Panc1 (cell line): ENCODE results near the gene ZNF503. TPM values are rescaled to one million over a fixed set of nuclear protein-coding genes. Genes with fewer than 3 reads are reported as not detected.
A peak's percentile ranks its signal among the peaks of the same experiment; 100 is the strongest.

Experiments
- ATAC-seq: fragments of 200-7000 bp; cut with Tn5 transposase; 2 replicates; pipeline ENCODE4 v1.9.1; 2020; ENCODE audit warnings: mild to moderate bottlenecking, moderate library complexity
- BruUV-seq: library from RNA; stranded (reverse); fragments of 400-500 nt; replicated peaks from 2 replicates; lab custom pipeline; 2021; lab: Mats Ljungman, UMichigan
- CTCF ChIA-PET: fragments of 300-600 bp; sonication (Branson Sonifier 250); formaldehyde crosslinking; loops from one replicate; lab custom pipeline; 2022; ENCODE audit warnings: antibody characterized with exemption; lab: Charles Lee
- POLR2A ChIA-PET: fragments of 300-600 bp; sonication (Branson Sonifier 250); formaldehyde crosslinking; loops from one replicate; lab custom pipeline; 2022; ENCODE audit warnings: antibody characterized with exemption; lab: Charles Lee
- DNase-seq: peaks from one replicate; pipeline ENCODE4 v3.0.0-alpha.2; 2010; ENCODE audit warnings: low read depth, low spot score
- H3K27ac ChIP-seq: 2 replicates; pipeline ENCODE4 v1.5.1; 2011; ENCODE audit warnings: mild to moderate bottlenecking, low read length, inconsistent platforms
- H3K27me3 ChIP-seq: fragments of 200-500 bp; sonication (Bioruptor generic); 2 replicates; pipeline ENCODE4 v1.6.0; 2014; ENCODE audit warnings: low read length, inconsistent platforms; ENCODE audit not compliant: control insufficient read depth, insufficient read depth
- H3K36me3 ChIP-seq: fragments of 200-500 bp; sonication (Bioruptor generic); 2 replicates; pipeline ENCODE4 v1.5.1; 2014; ENCODE audit warnings: inconsistent platforms, mild to moderate bottlenecking, low read length, moderate library complexity; ENCODE audit not compliant: control insufficient read depth, insufficient read depth
- H3K4me1 ChIP-seq: 2 replicates; pipeline ENCODE4 v1.5.1; 2011; ENCODE audit warnings: inconsistent platforms, mild to moderate bottlenecking, low read length, moderate library complexity; ENCODE audit not compliant: control insufficient read depth, insufficient read depth
- H3K4me3 ChIP-seq, 2 experiments: 2 replicates each; pipeline ENCODE4 v1.5.1; 2011 to 2012; ENCODE audit warnings: low read depth in 2 of 2, low read length in 2 of 2, mild to moderate bottlenecking in 2 of 2, inconsistent platforms in 1 of 2, moderate library complexity in 1 of 2
- H3K9me3 ChIP-seq: fragments of 200-500 bp; sonication (Bioruptor generic); 2 replicates; pipeline ENCODE4 v1.5.1; 2014; ENCODE audit warnings: low read depth, mild to moderate bottlenecking, inconsistent platforms, low read length, moderate library complexity; ENCODE audit not compliant: control insufficient read depth, insufficient read depth
- POLR2AphosphoS5 ChIP-seq: IDR thresholded peaks from 2 replicates; pipeline ENCODE4 v1.6.1; 2012; ENCODE audit warnings: mild to moderate bottlenecking, low read depth, low read length, moderate library complexity
- SIN3A ChIP-seq: IDR thresholded peaks from 2 replicates; pipeline ENCODE4 v1.6.1; 2012; ENCODE audit warnings: low read depth, mild to moderate bottlenecking, low read length, moderate library complexity, borderline replicate concordance; ENCODE audit not compliant: insufficient read depth
- TCF7L2 ChIP-seq: IDR thresholded peaks from 2 replicates; pipeline ENCODE4 v1.6.1; 2011; ENCODE audit warnings: mild to moderate bottlenecking, low read depth, low read length, inconsistent platforms
- in situ Hi-C: cut with HindIII; loops from 2 replicates; pipeline ENCODE4 v1.10.0; 2016; ENCODE audit warnings: low sequenced_read_pairs, low pct_unique_long_range_greater_than_20kb
- intact Hi-C: fragments of 100-400 bp; cut with micrococcal nuclease; formaldehyde crosslinking; loops from one replicate; pipeline ENCODE4 v1.10.0; 2022; ENCODE audit not compliant: unreplicated experiment
- total RNA-seq: library from RNA; stranded (reverse); gene quantifications from one replicate; pipeline ENCODE4 v1.2.1, GENCODE V29; 2021; ENCODE audit not compliant: unreplicated experiment
- TF ChIP-seq, protein P1 (sequence below): fragments of 450-650 bp; IDR thresholded peaks from 2 replicates; pipeline ENCODE4 v1.5.1; 2017; ENCODE audit warnings: mild to moderate bottlenecking
- TF ChIP-seq, protein P2 (sequence below), 2 experiments: IDR thresholded peaks; 2 replicates each; pipeline ENCODE4 v1.6.1; 2011 to 2012; ENCODE audit warnings: low read depth in 2 of 2, control low read depth in 1 of 2, low read length in 1 of 2, mild to moderate bottlenecking in 1 of 2, moderate library complexity in 1 of 2; ENCODE audit not compliant: insufficient read depth in 1 of 2

ZNF503 gene
- total RNA-seq, 1 experiment from 2014 or later, result 10.4 TPM

DNA sequence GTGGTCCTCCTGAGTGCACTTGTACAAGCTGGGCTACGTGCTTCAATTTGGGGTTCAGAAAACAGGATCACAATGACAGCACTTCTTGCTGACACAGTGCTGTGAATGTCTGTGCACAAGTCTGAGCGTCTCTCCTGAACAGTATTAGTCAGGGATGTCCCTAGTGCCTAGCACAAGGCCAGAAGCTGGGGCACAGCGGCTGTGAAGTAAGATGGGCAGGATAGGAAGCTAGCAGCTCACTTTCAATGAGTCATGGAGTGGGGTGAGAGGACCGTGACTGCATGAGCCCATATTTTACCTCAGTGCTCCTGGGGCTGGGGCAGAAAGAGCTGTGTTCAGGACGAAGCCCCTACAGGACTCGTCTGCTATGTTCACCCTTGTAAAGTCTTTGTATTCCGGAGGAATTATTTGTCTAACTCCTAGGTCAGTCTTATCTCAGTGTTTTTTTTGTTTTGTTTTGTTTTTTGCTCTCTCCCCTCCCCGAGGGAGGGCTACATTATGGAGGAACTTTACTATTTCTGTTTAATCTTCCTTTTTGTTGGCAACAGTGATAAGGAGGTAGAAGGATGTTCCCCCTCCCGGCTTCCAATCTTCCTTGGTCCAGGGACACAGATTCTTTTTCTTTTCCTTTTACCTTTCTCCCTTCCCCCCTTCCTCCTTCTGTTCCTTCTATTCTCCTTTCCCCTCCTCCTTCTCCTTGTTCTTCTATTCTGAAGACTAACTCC lies 27.0 kb upstream of the ZNF503 start:
- ChIA-PET CTCF (no interaction called here), POLR2A (no interaction called here)
- Histone ChIP-seq H3K27me3 (peaks cover 17% of the 10 kb centered on the region), H3K9me3 (no peaks in the 10 kb centered on the region), H3K27ac (no peak overlapping the region), H3K36me3 (no peaks in the 10 kb centered on the region), H3K4me1 (0 out of 2 replicates have a peak, but pooled peaks cover 3% of the 10 kb centered on the region), H3K4me3 (no peak overlapping the region)
- ATAC-seq (peak; percentile 50; the same call in 1 of the 2 replicates), DNase-seq (no peak)
- TF ChIP-seq, protein P1, sequence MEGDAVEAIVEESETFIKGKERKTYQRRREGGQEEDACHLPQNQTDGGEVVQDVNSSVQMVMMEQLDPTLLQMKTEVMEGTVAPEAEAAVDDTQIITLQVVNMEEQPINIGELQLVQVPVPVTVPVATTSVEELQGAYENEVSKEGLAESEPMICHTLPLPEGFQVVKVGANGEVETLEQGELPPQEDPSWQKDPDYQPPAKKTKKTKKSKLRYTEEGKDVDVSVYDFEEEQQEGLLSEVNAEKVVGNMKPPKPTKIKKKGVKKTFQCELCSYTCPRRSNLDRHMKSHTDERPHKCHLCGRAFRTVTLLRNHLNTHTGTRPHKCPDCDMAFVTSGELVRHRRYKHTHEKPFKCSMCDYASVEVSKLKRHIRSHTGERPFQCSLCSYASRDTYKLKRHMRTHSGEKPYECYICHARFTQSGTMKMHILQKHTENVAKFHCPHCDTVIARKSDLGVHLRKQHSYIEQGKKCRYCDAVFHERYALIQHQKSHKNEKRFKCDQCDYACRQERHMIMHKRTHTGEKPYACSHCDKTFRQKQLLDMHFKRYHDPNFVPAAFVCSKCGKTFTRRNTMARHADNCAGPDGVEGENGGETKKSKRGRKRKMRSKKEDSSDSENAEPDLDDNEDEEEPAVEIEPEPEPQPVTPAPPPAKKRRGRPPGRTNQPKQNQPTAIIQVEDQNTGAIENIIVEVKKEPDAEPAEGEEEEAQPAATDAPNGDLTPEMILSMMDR, result no peak
- TF ChIP-seq TCF7L2 (no peak), SIN3A (no peak), POLR2AphosphoS5 (no peak)
- TF ChIP-seq, protein P2, sequence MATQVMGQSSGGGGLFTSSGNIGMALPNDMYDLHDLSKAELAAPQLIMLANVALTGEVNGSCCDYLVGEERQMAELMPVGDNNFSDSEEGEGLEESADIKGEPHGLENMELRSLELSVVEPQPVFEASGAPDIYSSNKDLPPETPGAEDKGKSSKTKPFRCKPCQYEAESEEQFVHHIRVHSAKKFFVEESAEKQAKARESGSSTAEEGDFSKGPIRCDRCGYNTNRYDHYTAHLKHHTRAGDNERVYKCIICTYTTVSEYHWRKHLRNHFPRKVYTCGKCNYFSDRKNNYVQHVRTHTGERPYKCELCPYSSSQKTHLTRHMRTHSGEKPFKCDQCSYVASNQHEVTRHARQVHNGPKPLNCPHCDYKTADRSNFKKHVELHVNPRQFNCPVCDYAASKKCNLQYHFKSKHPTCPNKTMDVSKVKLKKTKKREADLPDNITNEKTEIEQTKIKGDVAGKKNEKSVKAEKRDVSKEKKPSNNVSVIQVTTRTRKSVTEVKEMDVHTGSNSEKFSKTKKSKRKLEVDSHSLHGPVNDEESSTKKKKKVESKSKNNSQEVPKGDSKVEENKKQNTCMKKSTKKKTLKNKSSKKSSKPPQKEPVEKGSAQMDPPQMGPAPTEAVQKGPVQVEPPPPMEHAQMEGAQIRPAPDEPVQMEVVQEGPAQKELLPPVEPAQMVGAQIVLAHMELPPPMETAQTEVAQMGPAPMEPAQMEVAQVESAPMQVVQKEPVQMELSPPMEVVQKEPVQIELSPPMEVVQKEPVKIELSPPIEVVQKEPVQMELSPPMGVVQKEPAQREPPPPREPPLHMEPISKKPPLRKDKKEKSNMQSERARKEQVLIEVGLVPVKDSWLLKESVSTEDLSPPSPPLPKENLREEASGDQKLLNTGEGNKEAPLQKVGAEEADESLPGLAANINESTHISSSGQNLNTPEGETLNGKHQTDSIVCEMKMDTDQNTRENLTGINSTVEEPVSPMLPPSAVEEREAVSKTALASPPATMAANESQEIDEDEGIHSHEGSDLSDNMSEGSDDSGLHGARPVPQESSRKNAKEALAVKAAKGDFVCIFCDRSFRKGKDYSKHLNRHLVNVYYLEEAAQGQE (IDR thresholded peaks at IDR 0.05; ENCODE audit: insufficient read depth in 1 of 2, low read depth in 2 of 2, low read length in 1 of 2), result no peak
- BruUV-seq, result no TSS peak
- intact Hi-C loops, result no loop called here
- in situ Hi-C loops, result no loop called here

DNA sequence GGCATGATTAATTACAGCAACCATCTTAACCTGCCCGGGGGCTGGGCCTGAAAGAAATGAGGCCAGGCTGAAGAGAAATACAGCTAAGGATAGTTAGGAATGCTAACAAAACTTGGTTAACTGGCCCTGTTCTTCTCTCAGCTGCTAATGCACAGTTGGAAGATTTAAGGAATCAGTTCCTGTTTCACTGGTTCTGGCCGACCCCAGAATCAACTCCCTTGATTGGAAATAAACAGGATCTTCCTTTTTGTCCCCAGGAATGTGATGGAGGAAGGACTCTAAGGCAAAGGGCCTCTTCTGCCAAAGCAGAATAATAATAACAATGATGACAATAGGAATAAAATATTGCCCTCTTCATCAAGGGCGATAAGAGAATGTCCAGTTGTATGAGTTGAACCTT lies 26.4 kb upstream of the ZNF503 start:
- Histone ChIP-seq H3K4me1 (0 out of 2 replicates have a peak, but pooled peaks cover 3% of the 10 kb centered on the region), H3K9me3 (no peaks in the 10 kb centered on the region), H3K36me3 (no peaks in the 10 kb centered on the region), H3K27ac (no peak overlapping the region), H3K27me3 (peaks cover 17% of the 10 kb centered on the region), H3K4me3 (no peak overlapping the region)
- in situ Hi-C loops, result no loop called here
- ChIA-PET POLR2A (no interaction called here), CTCF (no interaction called here)
- DNase-seq (no peak), ATAC-seq (no peak)
- intact Hi-C loops, result no loop called here
- TF ChIP-seq POLR2AphosphoS5, result no peak
- TF ChIP-seq SIN3A, result no peak
- no peak for TF ChIP-seq TCF7L2
- TF ChIP-seq, protein P1, result no peak
- TF ChIP-seq, protein P2 (IDR thresholded peaks at IDR 0.05; ENCODE audit: insufficient read depth in 1 of 2, low read depth in 2 of 2, low read length in 1 of 2), result no peak
- no TSS peak for BruUV-seq
